HG03159 (cell line): ENCODE results near the gene DNAH2.

Source experiments
- ATAC-seq: cut with Tn5 transposase; IDR thresholded peaks from one replicate; pipeline ENCODE4 v1.9.1; 2021; ENCODE audit warnings: mild to moderate bottlenecking, moderate library complexity; ENCODE audit not compliant: unreplicated experiment

The DNAH2 gene

GRCh38 chr17:7848739-7849129 is 131.2 kb downstream of the DNAH2 start:
- ATAC-seq: no peak

- ATAC-seq: no peak
These were observed 131.7 kb downstream of the DNAH2 start for GRCh38 chr17:7849130-7849750.

GRCh38 chr17:7849751-7850504 is 132.4 kb downstream of the DNAH2 start:
- ATAC-seq: no peak

DNA sequence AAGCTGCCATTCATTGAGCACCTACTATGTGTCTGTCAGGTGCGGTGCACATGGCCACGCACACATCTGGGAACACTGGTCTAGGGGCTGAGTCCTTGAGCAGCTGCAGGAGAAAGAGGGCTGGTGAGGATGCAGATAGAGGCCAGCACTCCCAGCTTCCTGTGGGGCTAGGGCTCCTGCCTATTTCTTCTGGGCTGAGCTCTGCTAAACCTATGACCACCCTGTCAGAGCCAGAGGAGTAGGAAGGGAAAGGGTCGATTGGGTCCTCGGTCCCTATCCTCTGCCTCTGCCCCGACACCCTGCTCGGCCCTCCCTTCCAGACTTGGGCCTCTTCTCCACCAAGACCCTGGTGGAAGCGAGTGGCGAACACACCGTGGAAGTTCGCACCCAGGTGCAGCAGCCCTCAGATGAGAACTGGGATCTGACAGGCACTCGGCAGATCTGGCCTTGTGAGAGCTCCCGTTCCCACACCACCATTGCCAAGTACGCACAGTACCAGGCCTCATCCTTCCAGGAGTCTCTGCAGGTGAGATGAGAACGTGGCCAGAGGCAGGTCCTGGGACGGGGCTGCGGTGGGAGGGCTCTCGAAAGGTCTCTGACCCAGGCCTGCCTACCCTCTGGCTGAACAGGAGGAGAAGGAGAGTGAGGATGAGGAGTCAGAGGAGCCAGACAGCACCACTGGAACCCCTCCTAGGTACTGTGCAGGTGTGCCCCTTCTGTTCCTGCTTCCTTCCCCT is 133.3 kb downstream of the DNAH2 start:
- ATAC-seq: no peak

DNA sequence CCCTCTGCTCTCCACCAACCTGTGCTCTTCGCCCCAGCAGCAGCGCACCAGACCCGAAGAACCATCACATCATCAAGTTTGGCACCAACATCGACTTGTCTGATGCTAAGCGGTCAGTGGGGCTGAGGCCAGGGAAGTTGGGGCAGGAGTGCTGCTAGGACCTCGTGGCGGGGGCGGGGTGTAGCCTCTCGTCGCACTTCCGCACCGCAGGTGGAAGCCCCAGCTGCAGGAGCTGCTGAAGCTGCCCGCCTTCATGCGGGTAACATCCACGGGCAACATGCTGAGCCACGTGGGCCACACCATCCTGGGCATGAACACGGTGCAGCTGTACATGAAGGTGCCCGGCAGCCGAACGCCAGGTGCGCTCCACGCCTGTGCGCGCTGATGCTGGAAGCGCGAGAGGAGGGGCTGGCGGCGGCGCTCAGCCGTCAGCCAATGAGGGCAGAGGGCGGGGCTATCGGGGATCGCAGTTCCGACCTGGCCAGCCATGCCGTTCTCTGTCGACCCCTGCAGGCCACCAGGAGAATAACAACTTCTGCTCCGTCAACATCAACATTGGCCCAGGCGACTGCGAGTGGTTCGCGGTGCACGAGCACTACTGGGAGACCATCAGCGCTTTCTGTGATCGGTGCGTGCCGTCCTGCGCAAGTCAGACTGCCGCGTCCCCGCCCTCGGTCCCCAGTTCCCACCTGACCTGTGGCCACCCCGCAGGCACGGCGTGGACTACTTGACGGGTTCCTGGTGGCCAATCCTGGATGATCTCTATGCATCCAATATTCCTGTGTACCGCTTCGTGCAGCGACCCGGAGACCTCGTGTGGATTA is 134.1 kb downstream of the DNAH2 start:
- peak; percentile 70 for ATAC-seq

DNA sequence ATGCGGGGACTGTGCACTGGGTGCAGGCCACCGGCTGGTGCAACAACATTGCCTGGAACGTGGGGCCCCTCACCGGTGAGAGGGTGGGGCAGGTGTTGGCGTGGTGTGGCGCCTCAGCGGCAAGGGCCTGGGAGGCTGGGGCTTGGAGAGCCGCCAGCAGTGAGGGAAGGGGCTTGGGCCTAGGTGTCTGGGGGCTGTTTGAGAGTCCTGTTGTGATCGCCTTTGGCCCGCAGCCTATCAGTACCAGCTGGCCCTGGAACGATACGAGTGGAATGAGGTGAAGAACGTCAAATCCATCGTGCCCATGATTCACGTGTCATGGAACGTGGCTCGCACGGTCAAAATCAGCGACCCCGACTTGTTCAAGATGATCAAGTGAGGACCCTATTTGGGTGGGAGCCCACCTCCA is 134.7 kb downstream of the DNAH2 start:
- ATAC-seq: no peak

GRCh38 chr17:7852919-7853690 is 135.6 kb downstream of the DNAH2 start:
- no peak for ATAC-seq

DNA sequence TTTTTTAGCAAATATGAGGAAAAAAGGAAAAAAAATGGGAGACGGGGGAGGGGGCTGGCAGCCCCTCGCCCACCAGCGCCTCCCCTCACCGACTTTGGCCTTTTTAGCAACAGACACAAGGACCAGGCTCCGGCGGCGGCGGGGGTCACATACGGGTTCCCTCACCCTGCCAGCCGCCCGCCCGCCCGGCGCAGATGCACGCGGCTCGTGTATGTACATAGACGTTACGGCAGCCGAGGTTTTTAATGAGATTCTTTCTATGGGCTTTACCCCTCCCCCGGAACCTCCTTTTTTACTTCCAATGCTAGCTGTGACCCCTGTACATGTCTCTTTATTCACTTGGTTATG is 136.1 kb downstream of the DNAH2 start:
- ATAC-seq: no peak

DNA sequence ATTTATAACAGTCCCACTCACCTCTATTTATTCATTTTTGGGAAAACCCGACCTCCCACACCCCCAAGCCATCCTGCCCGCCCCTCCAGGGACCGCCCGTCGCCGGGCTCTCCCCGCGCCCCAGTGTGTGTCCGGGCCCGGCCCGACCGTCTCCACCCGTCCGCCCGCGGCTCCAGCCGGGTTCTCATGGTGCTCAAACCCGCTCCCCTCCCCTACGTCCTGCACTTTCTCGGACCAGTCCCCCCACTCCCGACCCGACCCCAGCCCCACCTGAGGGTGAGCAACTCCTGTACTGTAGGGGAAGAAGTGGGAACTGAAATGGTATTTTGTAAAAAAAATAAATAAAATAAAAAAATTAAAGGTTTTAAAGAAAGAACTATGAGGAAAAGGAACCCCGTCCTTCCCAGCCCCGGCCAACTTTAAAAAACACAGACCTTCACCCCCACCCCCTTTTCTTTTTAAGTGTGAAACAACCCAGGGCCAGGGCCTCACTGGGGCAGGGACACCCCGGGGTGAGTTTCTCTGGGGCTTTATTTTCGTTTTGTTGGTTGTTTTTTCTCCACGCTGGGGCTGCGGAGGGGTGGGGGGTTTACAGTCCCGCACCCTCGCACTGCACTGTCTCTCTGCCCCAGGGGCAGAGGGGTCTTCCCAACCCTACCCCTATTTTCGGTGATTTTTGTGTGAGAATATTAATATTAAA is 136.7 kb downstream of the DNAH2 start:
- no peak for ATAC-seq

DNA sequence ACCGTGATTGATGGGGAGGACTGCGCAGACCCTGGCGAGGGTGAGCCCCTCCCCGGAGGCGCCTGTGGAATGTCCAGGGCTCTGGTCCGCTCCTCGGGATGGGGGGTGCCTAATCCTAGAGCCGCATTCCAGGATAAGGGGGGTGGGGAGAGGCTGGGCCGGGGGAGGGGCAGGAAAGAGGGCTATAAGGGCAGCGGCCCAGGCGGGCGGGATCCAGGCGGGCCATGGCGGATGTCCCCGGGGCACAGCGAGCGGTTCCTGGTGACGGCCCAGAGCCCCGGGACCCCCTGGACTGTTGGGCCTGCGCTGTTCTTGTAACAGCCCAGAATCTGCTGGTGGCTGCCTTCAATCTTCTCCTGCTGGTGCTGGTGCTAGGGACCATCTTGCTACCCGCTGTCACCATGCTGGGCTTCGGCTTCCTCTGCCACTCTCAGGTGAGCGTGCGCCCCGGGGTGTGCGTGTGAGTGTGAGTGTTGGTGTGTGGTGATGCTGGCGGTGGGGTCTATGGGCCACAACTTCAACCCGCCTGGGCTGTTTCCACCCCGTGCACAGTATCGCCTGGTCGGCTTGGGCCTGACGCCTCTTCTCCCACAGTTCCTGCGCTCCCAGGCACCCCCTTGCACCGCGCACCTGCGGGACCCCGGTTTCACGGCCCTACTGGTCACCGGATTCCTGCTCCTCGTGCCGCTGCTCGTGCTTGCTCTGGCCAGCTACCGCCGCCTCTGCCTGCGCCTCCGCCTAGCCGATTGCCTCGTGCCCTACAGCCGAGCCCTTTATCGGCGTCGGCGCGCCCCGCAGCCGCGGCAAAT is 137.5 kb downstream of the DNAH2 start, which contains the start of gene TMEM88:
TSS of gene TMEM88 (plus strand) at position 216 of the 809 bp plus-strand sequence. CDS start at position 225, 9 bp downstream.
- no peak for ATAC-seq

DNA sequence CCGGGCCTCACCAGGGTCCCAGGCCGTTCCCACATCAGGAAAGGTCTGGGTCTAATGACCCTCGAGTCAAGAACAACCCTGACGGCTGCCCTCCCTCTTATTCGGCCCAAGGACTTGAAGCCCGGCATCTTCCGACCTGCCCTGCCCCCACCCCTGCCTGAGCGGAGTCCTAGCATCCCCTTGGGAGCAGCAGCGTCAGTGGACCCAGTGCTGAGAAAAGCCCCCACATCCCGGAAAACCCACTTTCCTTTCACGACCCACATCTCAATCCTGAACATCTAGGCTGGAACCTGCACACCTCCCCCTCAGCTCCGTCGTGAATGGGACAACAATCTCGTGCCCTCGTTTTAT is 138.1 kb downstream of the DNAH2 start:
- ATAC-seq: no peak

DNA sequence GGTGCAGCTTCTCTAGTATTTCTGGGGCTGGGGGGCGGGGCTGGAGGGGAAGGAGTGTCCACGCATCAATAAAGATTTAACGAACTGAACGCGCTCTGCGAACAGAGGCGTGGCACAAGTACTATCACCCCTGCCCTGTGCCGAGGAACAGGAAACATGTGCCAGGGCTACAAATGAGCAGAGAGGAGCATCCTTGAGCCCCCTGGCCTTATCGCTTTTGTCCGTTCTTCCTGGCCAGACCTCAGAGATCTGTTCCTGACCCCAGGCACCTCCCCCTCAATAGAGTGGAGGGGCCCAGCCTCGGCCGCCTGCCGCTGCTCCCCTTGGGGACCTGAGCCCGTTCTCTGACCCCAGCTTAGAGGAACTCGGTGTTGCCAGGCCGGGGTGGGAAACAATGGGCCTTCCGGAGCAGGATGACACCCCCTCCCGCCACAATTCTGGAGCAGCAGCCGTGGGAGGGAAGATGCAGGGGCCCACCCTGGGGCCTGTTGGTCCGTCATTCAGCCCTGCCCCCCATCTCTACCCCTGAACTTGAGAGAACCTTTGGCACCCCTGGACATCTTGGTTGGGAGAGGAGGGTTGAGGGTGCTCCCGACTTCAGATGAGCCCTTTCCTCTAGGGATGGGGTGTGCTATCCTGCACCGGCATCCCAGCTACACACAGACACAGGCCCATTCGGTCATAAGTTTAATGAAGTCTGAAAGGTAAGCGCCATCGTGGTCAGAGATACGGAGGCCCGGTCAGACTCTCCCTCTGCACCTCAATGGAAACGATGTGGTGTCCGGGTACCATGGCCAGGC is 138.7 kb downstream of the DNAH2 start:
- no peak for ATAC-seq

GRCh38 chr17:7856811-7857712 is 139.5 kb downstream of the DNAH2 start, which contains the start of gene NAA38:
TSS of gene NAA38 (minus strand) at chr17:7857559. CDS start at chr17:7857463, 96 bp downstream.
- peak; percentile 65 for ATAC-seq

- peak; percentile 35 for ATAC-seq
These were observed 140.4 kb downstream of the DNAH2 start, which contains the start of gene CYB5D1 for GRCh38 chr17:7857713-7858521. TSS of gene CYB5D1 (plus strand) at chr17:7858003. CDS start at chr17:7858135, 132 bp downstream.

GRCh38 chr17:7858522-7858810 is 140.9 kb downstream of the DNAH2 start:
- no peak for ATAC-seq

GRCh38 chr17:7859028-7859427 is 141.5 kb downstream of the DNAH2 start:
- no peak for ATAC-seq
